CD8-positive, alpha-beta memory T cell (primary cell): ENCODE results near the gene PLEKHG2. TPM values are rescaled to one million over a fixed set of nuclear protein-coding genes. Genes with fewer than 3 reads are reported as not detected.

Experiments
- CTCF ChIA-PET: fragments of 350-600 bp; sonication (Branson Sonifier 250); formaldehyde crosslinking; loops from one replicate; lab custom pipeline; 2021; ENCODE audit warnings: antibody characterized with exemption; lab: Charles Lee
- POLR2A ChIA-PET: fragments of 350-600 bp; sonication (Branson Sonifier 250); formaldehyde crosslinking; loops from one replicate; lab custom pipeline; 2021; ENCODE audit warnings: antibody characterized with exemption; lab: Charles Lee
- DNase-seq, 5 donors: peaks; one replicate each; pipeline versions ENCODE4 v3.0.0 to v3.0.0-alpha.2; 2020 to 2022; ENCODE audit warnings: mixed read lengths in 1 of 5
- H3K27ac ChIP-seq: one replicate; pipeline ENCODE4 v1.7.0; 2013; ENCODE audit warnings: low read depth, mild to moderate bottlenecking, low read length, moderate library complexity
- H3K27me3 ChIP-seq: 2 replicates; pipeline ENCODE4 v1.7.0; 2013; ENCODE audit warnings: low read length, mild to moderate bottlenecking; ENCODE audit not compliant: insufficient read depth, poor library complexity, severe bottlenecking
- H3K36me3 ChIP-seq: 2 replicates; pipeline ENCODE4 v1.7.0; 2013; ENCODE audit warnings: mild to moderate bottlenecking, low read length, moderate library complexity; ENCODE audit not compliant: insufficient read depth
- H3K4me1 ChIP-seq: 2 replicates; pipeline ENCODE4 v1.7.0; 2013; ENCODE audit warnings: mild to moderate bottlenecking, low read length, moderate library complexity; ENCODE audit not compliant: insufficient read depth
- H3K4me3 ChIP-seq: 2 replicates; pipeline ENCODE4 v1.7.0; 2013; ENCODE audit warnings: mild to moderate bottlenecking, low read length
- H3K9me3 ChIP-seq: 2 replicates; pipeline ENCODE4 v1.7.0; 2013; ENCODE audit warnings: mild to moderate bottlenecking, low read length
- H3K27ac Mint-ChIP-seq, 8 donors: one replicate each; pipeline ENCODE4 v1.8.0; 2020 to 2021; ENCODE audit warnings: mixed read lengths in 8 of 8, mild to moderate bottlenecking in 6 of 8, inconsistent platforms in 3 of 8, moderate library complexity in 3 of 8
- H3K27me3 Mint-ChIP-seq, 2 donors: one replicate each; pipeline ENCODE4 v1.8.0; 2020 to 2021; ENCODE audit warnings: mixed read lengths in 2 of 2, mild to moderate bottlenecking in 1 of 2, moderate library complexity in 1 of 2
- H3K36me3 Mint-ChIP-seq, 3 donors: one replicate each; pipeline ENCODE4 v1.8.0; 2020 to 2021; ENCODE audit warnings: mixed read lengths in 3 of 3, inconsistent platforms in 1 of 3, mild to moderate bottlenecking in 1 of 3
- H3K4me1 Mint-ChIP-seq, 3 donors: one replicate each; pipeline ENCODE4 v1.8.0; 2020 to 2021; ENCODE audit warnings: mixed read lengths in 3 of 3, inconsistent platforms in 1 of 3, mild to moderate bottlenecking in 1 of 3
- H3K4me3 Mint-ChIP-seq, 7 donors: one replicate each; pipeline ENCODE4 v1.8.0; 2020 to 2021; ENCODE audit warnings: mixed read lengths in 7 of 7, mild to moderate bottlenecking in 6 of 7, moderate library complexity in 4 of 7, inconsistent platforms in 2 of 7
- H3K9me3 Mint-ChIP-seq, 5 donors: one replicate each; pipeline ENCODE4 v1.8.0; 2020 to 2022; ENCODE audit warnings: mixed read lengths in 5 of 5, mild to moderate bottlenecking in 3 of 5, moderate library complexity in 2 of 5, inconsistent platforms in 1 of 5
- polyA plus RNA-seq: library from polyadenylated mRNA; unstranded; fragments of 300-500 nt; fragmentation: Illumina TruSeq; gene quantifications from one replicate; pipeline ENCODE4 v1.2.3, GENCODE V29; 2021
- total RNA-seq, 2 experiments: library from RNA; stranded (reverse); gene quantifications; one replicate each; pipeline ENCODE4 v1.2.3, GENCODE V29; 2021

The PLEKHG2 gene
- total and polyA plus RNA-seq, 3 experiments from 2014 or later = 4.0 to 36.4 (median 35.2) TPM

- Mint-ChIP-seq H3K9me3 (no peaks in the 10 kb centered on the region), H3K36me3 (peaks cover 0 to 54% (median 3%) of the 10 kb centered on the region in 3 donors), H3K27me3 (peaks cover 0 to 2% of the 10 kb centered on the region in 2 donors), H3K27ac (peak overlapping the region in 1 of 8 donors; percentile 38), H3K4me3 (no peak overlapping the region), H3K4me1 (peaks cover 0 to 3% (median 2%) of the 10 kb centered on the region in 3 donors)
- ChIA-PET POLR2A (interaction anchor here (0.6 to 2.3 kb wide), 4 partner anchors 15 to 1189 kb away, joined by 3 to 7 read pairs (median 6); partner anchors contain the start of gene RPS16), CTCF (interaction anchor here (1.7 to 2.6 kb wide), 2 partner anchors 15 to 23 kb away, joined by 6 read pairs; partner anchors contain the start of gene RPS16)
- no peak for DNase-seq
- Histone ChIP-seq H3K9me3 (no peaks in the 10 kb centered on the region), H3K36me3 (peaks cover 6% of the 10 kb centered on the region), H3K4me1 (no peaks in the 10 kb centered on the region), H3K27ac (no peak overlapping the region), H3K27me3 (no peaks in the 10 kb centered on the region), H3K4me3 (no peak overlapping the region)
Observed at GRCh38 chr19:39420769-39421168, 8.3 kb downstream of the PLEKHG2 start.

GRCh38 chr19:39422020-39422419 is 9.6 kb downstream of the PLEKHG2 start:
- CTCF ChIA-PET = interaction anchor here (0.8 to 1.7 kb wide), 2 partner anchors 19 to 24 kb away, joined by 3 to 6 read pairs; no protein-coding TSS in a partner anchor
- H3K4me1 ChIP-seq = no peaks in the 10 kb centered on the region
- no peak overlapping the region for H3K27ac ChIP-seq
- H3K4me1 Mint-ChIP-seq = peaks cover 0 to 2% (median 0%) of the 10 kb centered on the region in 3 donors
- peaks cover 0 to 53% (median 3%) of the 10 kb centered on the region in 3 donors for H3K36me3 Mint-ChIP-seq
- H3K27me3 ChIP-seq = no peaks in the 10 kb centered on the region
- no peaks in the 10 kb centered on the region for H3K9me3 Mint-ChIP-seq
- no peaks in the 10 kb centered on the region for H3K9me3 ChIP-seq
- H3K27ac Mint-ChIP-seq = peak overlapping the region in 1 of 8 donors; percentile 38
- H3K4me3 Mint-ChIP-seq = no peak overlapping the region
- peaks cover 6% of the 10 kb centered on the region for H3K36me3 ChIP-seq
- no peak for DNase-seq
- peaks cover 0 to 2% of the 10 kb centered on the region in 2 donors for H3K27me3 Mint-ChIP-seq
- POLR2A ChIA-PET = interaction anchor here (0.6 to 2.3 kb wide), 2 partner anchors 14 to 33 kb away, joined by 3 to 6 read pairs; partner anchors contain the start of gene RPS16
- no peak overlapping the region for H3K4me3 ChIP-seq

GRCh38 chr19:39423258-39424086 is 11.0 kb downstream of the PLEKHG2 start:
- Histone ChIP-seq H3K9me3 (no peaks in the 10 kb centered on the region), H3K4me1 (no peaks in the 10 kb centered on the region), H3K27me3 (no peaks in the 10 kb centered on the region), H3K36me3 (peaks cover 6% of the 10 kb centered on the region), H3K27ac (no peak overlapping the region), H3K4me3 (no peak overlapping the region)
- ChIA-PET CTCF (interaction anchor here (1.3 to 1.5 kb wide), 2 partner anchors 12 to 51 kb away, joined by 3 to 4 read pairs; partner anchors contain the start of gene RPS16), POLR2A (no interaction called here)
- H3K36me3 Mint-ChIP-seq = peaks cover 0 to 42% (median 3%) of the 10 kb centered on the region in 3 donors
- DNase-seq = no peak
- H3K4me1 Mint-ChIP-seq = no peaks in the 10 kb centered on the region
- H3K27ac Mint-ChIP-seq = peak overlapping the region in 1 of 8 donors; percentile 56
- H3K9me3 Mint-ChIP-seq = no peaks in the 10 kb centered on the region
- no peak overlapping the region for H3K4me3 Mint-ChIP-seq
- H3K27me3 Mint-ChIP-seq = peaks cover 0 to 2% of the 10 kb centered on the region in 2 donors

- no peak overlapping the region for H3K4me3 ChIP-seq
- H3K36me3 ChIP-seq = peaks cover 6% of the 10 kb centered on the region
- no peak for DNase-seq
- H3K27ac ChIP-seq = no peak overlapping the region
- Mint-ChIP-seq H3K27ac (no peak overlapping the region), H3K9me3 (no peaks in the 10 kb centered on the region), H3K27me3 (peaks cover 0 to 2% of the 10 kb centered on the region in 2 donors), H3K4me1 (no peaks in the 10 kb centered on the region), H3K4me3 (no peak overlapping the region), H3K36me3 (peaks cover 0 to 35% (median 0%) of the 10 kb centered on the region in 3 donors)
- no peaks in the 10 kb centered on the region for H3K27me3 ChIP-seq
- ChIA-PET CTCF (interaction anchor here (1.1 to 1.3 kb wide), 2 partner anchors 27 to 49 kb away, joined by 4 to 5 read pairs; no protein-coding TSS in a partner anchor), POLR2A (no interaction called here)
- H3K4me1 ChIP-seq = no peaks in the 10 kb centered on the region
- no peaks in the 10 kb centered on the region for H3K9me3 ChIP-seq
Observed at GRCh38 chr19:39424934-39425333, 12.5 kb downstream of the PLEKHG2 start.

- Mint-ChIP-seq H3K27ac (peak overlapping the region in 4 of 8 donors; percentile 4 to 55 (median 32)), H3K36me3 (peaks cover 0 to 30% (median 0%) of the 10 kb centered on the region in 3 donors), H3K9me3 (no peaks in the 10 kb centered on the region), H3K4me3 (no peak overlapping the region), H3K27me3 (peaks cover 0 to 2% of the 10 kb centered on the region in 2 donors), H3K4me1 (peaks cover 4 to 6% (median 5%) of the 10 kb centered on the region in 3 donors)
- no peak overlapping the region for H3K4me3 ChIP-seq
- H3K4me1 ChIP-seq = no peaks in the 10 kb centered on the region
- no peaks in the 10 kb centered on the region for H3K9me3 ChIP-seq
- DNase-seq = no peak
- no peak overlapping the region for H3K27ac ChIP-seq
- H3K27me3 ChIP-seq = no peaks in the 10 kb centered on the region
- ChIA-PET CTCF (interaction anchor here (1.1 kb wide), 1 partner anchor 28 kb away, joined by 5 read pairs; no protein-coding TSS in a partner anchor), POLR2A (interaction anchor here (1.0 to 1.4 kb wide), 2 partner anchors 7 to 10 kb away, joined by 3 to 8 read pairs; partner anchors contain the start of gene RPS16)
- H3K36me3 ChIP-seq = peaks cover 6% of the 10 kb centered on the region
Observed at GRCh38 chr19:39425744-39426143, 13.3 kb downstream of the PLEKHG2 start.

GRCh38 chr19:39426170-39426569 is 13.7 kb downstream of the PLEKHG2 start:
- peaks cover 6% of the 10 kb centered on the region for H3K36me3 ChIP-seq
- no peak for DNase-seq
- ChIA-PET CTCF (interaction anchor here (1.6 to 3.0 kb wide), 3 partner anchors 8 to 14 kb away, joined by 5 to 10 read pairs (median 6); partner anchors contain the start of genes PLEKHG2 and RPS16), POLR2A (interaction anchor here (1.0 to 1.4 kb wide), 2 partner anchors 8 to 9 kb away, joined by 3 to 8 read pairs; partner anchors contain the start of gene RPS16)
- Mint-ChIP-seq H3K9me3 (no peaks in the 10 kb centered on the region), H3K4me1 (peaks cover 6 to 10% (median 8%) of the 10 kb centered on the region in 3 donors), H3K36me3 (peaks cover 0 to 31% (median 0%) of the 10 kb centered on the region in 3 donors), H3K27ac (peak overlapping the region in 2 of 8 donors; percentile 4 to 42), H3K4me3 (no peak overlapping the region), H3K27me3 (peaks cover 0 to 2% of the 10 kb centered on the region in 2 donors)
- H3K4me3 ChIP-seq = no peak overlapping the region
- H3K4me1 ChIP-seq = no peaks in the 10 kb centered on the region
- no peak overlapping the region for H3K27ac ChIP-seq
- H3K9me3 ChIP-seq = no peaks in the 10 kb centered on the region
- H3K27me3 ChIP-seq = no peaks in the 10 kb centered on the region

GRCh38 chr19:39427707-39428106 is 15.2 kb downstream of the PLEKHG2 start:
- no peaks in the 10 kb centered on the region for H3K9me3 Mint-ChIP-seq
- Histone ChIP-seq H3K27me3 (no peaks in the 10 kb centered on the region), H3K27ac (no peak overlapping the region), H3K4me3 (no peak overlapping the region), H3K9me3 (no peaks in the 10 kb centered on the region), H3K4me1 (no peaks in the 10 kb centered on the region), H3K36me3 (peaks cover 9% of the 10 kb centered on the region)
- DNase-seq = no peak
- CTCF ChIA-PET = interaction anchor here (1.6 to 3.0 kb wide), 3 partner anchors 8 to 16 kb away, joined by 5 to 10 read pairs (median 6); partner anchors contain the start of genes PLEKHG2 and RPS16
- peaks cover 8 to 17% (median 8%) of the 10 kb centered on the region in 3 donors for H3K4me1 Mint-ChIP-seq
- no peak overlapping the region for H3K27ac Mint-ChIP-seq
- peaks cover 0 to 33% (median 2%) of the 10 kb centered on the region in 3 donors for H3K36me3 Mint-ChIP-seq
- H3K4me3 Mint-ChIP-seq = no peak overlapping the region
- POLR2A ChIA-PET = interaction anchor here (0.6 to 0.8 kb wide), 2 partner anchors 8 to 20 kb away, joined by 3 to 11 read pairs; partner anchors contain the start of gene RPS16
- peaks cover 0 to 2% of the 10 kb centered on the region in 2 donors for H3K27me3 Mint-ChIP-seq
